NCI-H69 (cell line): Measurements from ENCODE around the gene GFAP.

ENCODE experiments used
- DNase-seq: peaks from one replicate; lab custom pipeline; 2025; lab: John Stamatoyannopoulos, UW

Gene GFAP

DNA sequence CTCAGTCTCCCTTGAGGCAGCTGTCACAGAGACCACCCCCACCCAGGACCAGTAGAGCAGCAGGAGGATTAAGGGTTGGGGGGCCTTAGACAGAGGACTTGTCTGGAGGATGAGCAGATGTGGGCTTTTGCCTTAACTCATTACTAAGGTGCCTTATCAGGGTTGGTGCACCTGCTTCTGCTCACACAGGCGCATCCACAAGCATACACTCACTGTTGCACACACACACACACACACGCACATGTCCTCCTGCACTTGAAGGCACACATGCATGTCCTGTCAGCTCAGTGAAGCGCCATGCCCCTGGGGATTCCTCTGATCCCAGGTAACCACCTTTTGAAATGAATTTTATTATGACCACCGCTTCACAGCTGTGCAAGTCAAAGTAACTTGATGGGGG lies 1.2 kb downstream of the GFAP start:
- peak; percentile 51 for DNase-seq

DNA sequence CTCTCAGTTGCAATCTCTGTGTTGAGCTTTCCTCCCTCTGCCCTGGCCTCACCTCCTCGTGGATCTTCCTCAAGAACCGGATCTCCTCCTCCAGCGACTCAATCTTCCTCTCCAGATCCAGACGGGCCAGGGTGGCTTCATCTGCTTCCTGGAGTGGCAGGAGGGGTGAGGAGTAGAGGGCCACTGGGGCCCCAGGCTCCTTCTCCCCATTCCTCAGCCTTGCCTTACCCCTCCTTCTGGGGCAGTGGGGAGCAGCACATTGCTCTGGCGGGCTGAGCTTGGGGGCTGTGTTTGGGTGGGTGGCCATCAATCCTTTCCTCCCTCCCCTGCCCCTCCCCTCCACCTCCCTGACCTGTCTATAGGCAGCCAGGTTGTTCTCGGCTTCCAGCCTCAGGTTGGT lies 1.6 kb downstream of the GFAP start:
- no peak for DNase-seq

DNA sequence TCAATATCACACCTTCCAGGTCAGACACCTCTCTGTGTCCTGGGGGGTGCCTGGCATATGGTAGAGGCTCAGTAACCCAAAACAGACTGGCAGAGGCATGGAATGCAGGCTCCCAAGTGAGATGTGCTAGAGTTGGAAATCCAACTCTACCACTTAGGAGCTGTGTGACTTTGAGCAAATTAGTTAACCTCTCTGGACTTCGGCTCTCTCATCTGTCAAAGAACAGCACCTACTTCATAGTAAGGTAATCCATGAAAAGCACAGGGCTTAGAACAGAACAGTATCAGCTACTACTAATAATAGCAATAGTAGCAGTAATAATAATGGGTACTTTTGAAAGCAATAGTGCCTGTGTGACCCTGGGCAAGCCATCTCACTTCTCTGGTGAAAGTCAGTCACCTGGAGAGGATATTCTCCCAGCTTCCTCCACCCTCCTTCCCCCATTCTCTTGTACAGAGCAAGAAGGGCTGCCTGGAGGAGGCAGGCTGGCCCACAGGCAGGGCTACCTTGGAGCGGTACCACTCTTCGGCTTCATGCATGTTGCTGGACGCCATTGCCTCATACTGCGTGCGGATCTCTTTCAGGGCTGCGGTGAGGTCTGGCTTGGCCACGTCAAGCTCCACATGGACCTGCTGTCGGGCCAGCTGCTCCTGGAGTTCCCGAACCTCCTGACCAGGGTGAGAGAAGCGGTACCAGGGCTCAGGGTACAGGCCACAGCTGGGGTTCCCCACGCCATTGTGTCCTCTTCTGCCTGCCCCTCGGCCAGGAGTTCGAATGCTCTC lies 2.3 kb downstream of the GFAP start:
- DNase-seq: no peak

DNA sequence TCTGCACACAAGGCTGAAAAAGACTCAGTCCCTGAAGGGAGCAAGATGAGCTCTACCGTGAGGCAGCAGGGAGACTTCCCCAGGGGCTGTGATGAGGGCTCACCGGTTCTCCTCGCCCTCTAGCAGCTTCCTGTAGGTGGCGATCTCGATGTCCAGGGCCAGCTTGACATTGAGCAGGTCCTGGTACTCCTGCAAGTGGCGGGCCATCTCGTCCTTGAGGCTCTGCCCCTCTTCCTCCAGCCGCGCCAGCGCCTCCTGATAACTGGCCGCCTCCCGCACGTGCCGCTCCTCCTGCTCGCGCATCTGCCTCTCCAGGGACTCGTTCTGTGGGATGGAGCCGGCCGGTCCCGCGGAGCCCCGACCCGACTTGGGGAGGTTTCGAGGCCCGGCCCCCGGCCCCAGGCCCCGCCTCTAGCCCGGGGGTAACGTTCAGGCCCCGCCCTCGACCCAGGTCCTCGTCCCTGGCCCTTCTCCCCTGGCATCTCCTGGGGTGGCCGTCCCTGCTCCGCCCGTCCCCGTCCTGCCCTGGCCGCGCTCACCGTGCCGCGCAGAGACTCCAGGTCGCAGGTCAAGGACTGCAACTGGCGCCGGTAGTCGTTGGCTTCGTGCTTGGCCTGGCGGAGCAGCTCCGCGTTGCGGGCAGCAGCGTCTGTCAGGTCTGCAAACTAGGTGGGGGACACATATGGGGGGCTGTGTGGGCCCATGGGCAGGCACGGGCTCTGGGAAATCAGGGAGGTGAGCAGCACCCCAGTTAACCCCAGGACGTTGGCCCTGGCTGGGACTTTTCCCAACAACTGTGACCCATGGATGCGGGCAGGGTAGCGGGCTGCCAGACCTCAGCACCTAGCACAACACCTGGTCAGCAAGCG lies 3.9 kb downstream of the GFAP start:
- peak; percentile 67 for DNase-seq

DNA sequence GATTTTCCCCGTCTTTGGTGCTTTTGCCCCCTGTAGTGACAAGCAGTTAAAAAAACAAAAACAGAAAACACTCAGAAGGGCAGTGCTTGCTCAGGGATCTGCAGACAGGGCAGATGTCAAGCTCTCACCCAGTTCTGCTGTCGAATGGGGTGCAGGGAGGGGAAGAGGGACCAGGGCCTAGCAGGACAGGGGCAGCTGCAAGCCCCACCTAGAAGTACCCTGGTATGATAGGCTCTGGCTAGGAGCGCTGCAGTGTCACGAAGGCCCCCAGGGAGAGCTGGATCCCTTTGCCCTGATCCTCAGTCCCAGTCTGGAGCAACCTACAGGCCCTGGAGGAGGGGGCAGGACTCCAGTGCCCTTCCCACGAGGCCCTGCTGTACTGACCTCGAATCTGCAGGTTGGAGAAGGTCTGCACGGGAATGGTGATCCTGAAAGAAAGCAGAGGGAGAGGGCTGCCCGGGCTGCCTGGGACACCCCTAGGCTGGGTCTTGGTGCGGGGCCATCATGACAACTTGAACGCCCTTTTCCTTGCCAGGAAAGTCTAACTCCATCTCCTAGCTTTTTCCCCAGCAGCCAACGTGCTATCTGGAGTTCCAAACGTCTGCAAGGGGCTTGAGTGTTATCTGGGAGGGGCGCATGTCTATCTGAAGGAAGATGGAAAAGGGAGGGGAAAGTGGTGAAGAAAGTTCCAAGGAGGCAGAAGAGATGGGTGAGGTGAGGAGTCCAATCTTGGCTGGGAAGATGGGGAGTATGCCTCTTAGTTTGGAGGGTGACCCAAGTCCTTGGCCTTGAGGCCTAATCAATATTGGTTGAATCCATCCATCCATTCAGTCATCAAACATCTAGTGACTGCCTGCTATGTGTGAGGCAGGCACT lies 4.8 kb downstream of the GFAP start:
- DNase-seq: no peak

DNA sequence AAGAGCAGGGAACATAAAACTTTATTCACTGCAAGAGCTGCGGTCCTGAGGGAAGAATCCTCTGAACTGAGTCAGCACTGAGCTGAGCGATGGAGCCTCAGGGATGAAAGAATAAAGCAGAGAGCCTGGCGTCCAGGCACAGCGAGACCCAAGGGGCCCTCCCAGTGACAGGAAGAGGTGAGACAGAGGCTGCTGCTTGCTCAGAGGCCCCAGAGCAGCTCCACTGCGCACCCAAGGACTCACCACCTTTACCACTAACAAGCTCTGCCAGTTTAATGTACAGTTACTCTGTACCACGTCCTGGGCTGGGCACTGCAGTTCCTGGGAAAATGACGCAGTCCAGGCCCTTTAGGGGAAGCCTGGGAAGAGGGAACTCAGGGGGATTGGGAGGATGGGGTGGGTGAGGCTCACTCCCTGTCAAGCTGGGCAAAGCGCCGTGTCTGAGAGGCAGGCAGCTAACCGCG lies 5.6 kb downstream of the GFAP start:
- no peak for DNase-seq

DNA sequence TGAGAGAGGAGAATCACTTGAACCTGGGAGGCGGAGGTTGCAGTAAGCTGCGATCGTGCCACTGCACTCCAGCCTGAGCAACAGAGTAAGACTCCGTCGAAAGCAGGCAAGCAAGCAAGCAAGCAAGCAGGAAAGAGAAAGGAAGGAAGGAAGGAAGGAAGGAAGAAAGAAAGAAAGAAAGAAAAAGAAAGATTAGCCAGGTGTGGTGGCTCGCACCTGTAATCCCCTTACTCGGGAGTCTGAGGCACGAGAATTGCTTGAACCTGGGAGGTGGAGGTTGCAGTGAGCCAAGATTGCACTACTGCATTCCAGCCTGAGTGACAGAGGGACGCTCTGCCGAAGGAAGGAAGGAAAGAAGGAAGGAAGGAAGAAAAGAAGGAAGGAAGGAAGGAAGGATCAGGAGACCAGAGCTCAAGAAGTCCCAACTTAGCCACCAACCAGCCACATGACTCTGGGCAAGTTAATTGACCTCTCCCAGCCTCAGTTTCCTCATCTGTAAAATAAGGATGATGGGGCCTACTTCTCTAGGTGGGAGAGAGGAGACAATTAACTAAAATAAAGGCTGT lies 6.5 kb downstream of the GFAP start:
- DNase-seq: no peak

DNA sequence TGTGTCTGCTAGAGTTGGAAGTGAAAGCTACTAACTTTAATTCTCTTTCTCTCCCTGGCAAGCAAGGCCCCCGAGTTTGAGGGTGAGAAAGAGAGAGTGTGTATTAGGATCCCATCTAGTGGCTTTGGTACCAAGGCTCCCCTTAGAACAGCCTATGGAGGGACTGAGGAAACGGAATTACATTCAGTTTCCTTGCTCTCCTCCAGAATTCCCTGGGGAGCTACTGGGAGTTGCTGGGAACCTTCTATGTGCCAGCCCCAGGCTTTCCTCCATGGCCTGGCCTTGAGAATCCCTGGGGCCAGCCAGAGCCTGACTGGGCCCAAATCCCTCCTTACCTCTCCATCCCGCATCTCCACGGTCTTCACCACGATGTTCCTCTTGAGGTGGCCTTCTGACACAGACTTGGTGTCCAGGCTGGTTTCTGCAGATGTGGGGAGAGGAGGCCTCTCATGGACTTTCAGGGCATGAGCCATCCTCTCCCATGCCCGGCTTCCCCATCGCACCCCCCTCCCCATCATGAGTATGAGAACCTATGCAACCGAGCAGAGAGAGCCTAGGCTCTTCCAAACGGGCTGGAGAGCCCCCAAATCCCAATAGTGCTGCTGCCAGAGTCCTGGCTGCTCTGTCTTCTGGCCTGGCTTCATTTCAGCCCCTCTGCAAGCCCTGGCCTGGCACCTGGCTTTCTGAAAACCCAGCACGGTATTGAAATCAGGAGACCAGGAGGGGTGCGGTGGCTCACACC lies 7.4 kb downstream of the GFAP start:
- DNase-seq: peak; percentile 28

DNA sequence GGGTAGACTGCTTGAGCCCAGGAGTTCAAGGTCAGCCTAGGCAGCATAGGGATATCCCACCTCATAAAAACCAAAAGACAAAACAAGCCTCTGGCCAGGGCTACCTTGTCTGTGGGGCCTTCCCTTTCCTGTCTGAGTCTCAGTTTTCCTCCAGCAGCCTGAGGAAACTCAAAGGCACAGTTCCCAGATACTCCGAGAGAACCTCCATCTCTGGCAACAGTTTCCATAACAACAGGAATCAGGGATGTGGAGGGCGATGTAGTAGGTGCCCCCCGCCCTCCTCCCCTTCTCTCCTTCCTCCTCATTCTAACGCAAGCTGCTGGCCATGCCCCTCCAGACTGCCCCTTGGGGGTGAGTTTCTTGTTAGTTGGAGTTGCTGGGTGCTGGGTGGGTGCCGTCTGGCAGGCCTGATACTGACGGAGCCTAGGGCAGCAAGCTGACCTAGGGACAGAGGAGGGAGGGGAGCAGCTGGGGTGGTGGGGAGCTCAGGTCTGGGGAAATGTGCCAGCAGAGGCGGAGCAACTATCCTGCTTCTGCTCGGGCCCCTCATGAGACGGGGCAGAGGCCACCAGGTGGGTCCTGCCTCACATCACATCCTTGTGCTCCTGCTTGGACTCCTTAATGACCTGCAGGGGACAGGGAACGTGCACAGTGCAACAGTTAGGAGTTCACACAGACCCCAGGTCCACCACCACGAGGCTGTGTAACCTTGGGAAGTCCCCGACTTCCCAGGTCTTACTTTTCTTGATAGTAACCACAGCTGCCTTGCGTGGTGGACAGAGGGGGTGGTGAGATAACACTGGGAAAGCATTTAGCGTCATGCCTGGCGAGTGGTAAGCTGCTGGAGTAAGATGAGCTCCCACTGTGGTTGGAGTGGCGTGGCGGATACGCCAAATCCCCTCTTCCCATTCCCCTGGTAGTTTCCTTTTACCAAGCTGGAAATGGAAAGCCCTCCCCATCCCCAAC lies 8.3 kb downstream of the GFAP start:
- DNase-seq: no peak

DNA sequence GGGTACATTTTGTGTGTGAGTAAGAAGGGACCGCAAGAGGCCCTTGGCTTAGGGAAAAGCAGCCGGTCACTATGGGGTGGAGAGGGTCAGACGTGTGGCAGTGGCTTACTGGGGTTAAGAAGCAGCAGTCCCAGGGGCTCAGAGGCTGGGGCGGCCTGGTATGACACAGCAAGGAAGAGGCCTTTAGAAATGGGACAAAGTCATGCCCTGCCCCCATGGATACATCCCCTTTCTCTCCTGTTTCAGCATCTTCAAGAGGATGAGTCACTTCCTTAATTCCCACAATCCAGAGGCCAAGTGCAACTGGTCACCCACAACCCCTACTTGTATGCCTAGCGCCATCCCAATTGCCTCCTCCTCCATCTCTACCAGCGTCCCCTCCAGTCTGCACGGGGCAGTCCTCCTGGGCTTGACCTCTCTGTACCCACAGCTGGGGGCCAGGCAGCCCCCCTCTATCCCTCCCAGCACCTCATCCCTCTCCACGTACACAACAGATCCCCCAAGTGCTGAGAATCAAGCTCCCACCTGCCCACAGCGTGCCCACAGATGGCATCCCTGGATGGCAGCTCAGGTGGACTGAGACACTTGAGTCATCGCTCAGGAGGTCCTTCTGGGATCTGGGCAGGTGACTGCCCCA lies 9.2 kb downstream of the GFAP start:
- no peak for DNase-seq

DNA sequence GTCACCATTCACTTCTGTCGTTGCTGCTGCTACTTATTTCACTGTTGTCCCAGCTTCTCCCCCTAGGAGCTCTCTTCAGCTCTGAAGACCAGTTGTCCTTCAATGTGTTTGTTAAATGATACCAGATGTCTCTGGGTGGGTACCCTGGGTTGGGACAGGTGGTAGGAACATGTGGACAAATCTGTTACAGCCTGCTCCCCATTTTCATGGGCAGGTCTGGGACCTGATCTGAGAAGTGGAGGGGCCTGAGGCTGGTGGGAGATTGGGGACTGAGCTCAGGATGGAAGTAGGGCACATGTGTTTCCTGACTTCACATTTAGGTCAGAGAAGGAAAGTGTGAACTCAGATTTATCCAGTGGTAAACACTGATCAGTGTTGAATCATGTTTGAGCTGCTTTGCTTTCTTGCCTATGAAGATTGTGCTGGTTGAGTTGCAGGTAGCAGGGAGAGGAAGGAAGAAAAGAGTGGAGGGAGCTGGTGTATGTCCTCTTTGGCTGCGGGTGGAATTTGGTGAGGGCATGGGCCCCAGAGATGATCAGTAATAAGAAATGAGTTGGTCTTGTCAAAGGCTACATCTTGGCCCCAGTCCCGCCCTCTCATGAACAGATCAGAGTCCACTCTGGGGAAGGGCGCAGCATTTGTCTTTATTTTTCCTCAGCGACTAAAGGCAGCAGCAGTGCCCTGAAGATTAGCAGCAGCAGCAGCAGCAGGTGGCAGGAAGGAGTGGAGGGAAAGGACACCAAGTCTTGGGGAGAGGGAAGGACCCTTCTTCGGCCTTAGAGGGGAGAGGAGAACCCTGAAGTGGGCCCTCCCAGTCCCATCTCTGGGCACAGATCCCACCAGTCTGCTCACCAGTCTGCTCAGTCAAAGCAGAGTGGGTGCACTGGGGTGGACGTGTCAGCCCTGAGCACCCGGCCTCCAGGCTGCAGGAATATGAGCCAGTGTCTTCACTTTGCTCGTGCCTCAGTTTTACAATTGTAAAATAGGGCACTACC lies 10.0 kb downstream of the GFAP start:
- no peak for DNase-seq

DNA sequence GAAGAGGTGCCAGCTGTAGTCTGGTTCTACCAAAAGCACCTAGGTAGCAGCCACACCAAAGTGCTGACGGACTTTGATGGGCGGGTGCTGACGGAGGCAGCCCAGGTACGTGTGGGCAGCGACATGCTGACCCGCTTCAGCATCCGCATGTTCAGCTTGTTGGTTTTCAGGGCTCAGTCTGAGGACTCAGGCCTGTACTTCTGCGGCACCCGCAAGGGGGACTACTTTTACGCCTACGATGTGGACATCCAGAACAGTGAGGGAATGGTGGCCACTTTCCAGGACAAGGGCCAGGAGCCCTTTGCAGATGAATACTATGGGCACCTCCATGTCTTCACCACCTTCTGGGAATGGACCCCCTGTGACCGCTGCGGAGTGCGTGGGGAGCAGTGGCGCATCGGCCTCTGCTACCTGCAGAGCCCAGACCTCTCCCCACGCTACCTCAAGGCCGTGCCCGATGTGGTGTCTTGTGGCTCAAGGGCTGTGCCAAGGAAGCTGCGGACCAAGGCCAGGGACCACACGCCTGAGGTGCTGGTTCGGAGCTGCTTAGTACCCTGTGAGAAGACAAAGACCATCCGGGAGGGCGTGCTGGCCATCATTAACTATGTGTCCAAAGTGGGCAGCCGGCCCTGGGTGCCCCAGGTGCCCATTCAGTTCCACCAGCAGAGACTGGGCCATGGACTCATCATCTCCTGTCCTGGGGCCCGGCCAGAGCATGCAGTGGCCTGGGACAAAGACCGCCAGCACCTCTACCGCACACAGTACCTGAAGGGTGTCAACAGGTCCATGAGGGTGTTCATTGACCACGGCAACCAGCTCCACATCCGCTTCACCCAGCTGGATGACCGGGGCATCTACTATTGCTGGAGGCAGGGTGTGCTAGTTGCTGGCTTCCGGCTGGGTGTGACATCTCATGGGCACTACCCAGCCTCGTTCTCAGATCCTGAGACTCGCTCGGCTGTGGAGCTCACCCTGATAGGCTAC lies 11.0 kb downstream of the GFAP start:
- DNase-seq: no peak

DNA sequence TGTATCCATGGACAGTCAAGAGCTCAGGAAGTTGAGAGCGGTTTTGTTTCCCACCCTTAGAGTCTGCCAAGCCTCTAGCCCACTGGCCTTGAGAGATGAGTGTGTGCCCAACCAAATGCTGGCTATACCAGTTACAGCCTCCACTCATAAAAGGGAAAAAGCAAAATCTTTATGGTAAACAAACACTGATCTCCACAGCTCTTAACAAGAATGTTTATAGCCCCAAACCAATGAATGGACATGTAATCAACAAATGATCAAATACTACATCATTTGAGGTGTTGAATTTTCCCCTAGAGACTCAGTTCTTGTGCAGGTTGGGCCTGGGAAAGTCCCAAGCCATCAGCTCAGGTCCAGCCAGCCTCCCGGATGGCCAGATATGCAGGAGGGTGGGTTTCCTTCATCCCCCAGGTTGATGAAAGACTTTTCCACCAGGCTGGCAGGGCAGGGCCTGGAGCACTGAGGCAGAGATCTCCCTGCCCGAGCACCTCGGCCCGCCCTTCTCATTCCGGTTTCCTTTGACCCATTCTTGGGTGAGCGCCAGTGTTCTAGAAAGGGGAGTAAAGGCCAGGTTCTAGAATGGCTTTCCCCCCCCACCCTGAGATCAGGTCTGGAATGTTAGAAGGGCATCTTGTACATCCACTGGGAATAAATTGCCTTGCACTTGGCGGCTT lies 12.2 kb downstream of the GFAP start:
- no peak for DNase-seq

DNA sequence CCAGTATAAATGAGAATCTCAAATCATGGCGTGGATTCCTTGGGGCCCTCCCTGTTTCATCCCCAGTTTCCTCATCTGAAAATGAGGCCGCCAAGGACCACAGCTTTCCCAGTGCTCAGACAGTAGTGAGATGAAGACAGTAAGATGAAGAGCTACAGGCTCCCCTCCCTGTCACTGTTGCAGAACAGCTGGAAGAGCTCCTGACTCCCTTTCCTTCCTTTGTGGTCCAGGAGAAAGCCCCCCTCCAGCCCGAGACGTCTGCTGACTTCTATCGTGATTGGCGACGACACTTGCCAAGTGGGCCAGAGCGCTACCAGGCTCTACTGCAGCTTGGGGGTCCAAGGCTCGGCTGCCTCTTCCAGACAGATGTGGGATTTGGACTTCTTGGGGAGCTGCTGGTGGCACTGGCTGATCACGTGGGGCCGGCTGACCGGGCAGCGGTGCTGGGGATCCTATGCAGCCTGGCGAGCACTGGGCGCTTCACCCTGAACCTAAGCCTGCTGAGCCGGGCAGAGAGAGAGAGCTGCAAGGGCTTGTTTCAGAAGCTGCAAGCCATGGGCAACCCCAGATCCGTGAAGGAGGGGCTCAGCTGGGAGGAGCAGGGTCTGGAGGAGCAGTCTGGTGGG lies 13.1 kb downstream of the GFAP start:
- no peak for DNase-seq

DNA sequence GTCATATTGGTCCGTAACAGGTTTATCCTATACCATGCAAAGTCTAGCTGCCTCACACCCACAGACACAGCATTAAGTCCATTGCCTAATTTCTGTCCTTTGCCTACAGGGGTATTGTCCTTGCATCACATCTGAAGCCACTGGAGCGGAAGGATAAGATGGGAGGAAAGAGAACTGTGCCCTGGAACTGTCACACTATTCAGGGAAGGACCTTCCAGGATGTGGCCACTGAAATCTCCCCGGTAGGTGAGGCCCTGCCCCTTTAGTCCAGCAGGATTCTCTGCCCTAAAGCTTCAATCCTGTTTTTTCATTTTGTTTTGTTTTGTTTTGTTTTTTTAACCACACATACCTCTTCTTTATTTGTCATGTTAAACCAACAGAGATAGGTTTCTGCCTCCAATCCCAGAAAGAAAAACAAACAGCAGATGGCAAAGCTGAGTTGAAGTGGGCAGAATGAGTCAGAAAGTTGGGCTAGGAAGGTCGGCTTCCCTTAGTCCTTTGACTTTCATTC lies 13.8 kb downstream of the GFAP start:
- DNase-seq: peak; percentile 19

DNA sequence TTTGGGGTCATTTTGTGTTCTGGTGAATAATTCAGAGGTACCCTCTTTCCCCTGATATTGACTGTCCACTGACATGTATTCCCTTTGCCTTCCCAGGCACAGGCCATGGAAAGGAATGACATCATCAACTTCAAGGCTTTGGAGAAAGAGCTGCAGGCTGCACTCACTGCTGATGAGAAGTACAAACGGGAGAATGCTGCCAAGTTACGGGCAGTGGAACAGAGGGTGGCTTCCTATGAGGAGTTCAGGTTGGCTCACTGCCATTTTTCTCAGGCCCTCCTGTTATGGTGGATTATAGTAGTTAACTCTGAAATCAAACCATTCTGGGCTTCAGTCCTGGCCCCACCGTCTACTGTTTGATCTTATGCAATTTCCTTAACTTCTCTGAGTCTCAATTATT lies 14.4 kb downstream of the GFAP start:
- peak; percentile 79 for DNase-seq
